ENCODE measurements around the gene CIC. TPM values are rescaled to one million over a fixed set of nuclear protein-coding genes. Genes with fewer than 3 reads are reported as not detected.

CIC gene
- polyA plus RNA-seq, 1 experiment: 2.9 TPM

GRCh38 chr19:42315024-42315423 lies 46.0 kb downstream of the CIC start:
- Histone ChIP-seq H3K9me3 (ENCODE audit: control insufficient read depth, insufficient read depth, low read length) (no peaks in the 10 kb centered on the region; the same call in 1 of the 2 replicates), H3K27me3 (ENCODE audit: control insufficient read depth, insufficient read depth, low read length) (peaks cover 11% of the 10 kb centered on the region), H3K27ac (ENCODE audit: low read depth, low read length) (no peak overlapping the region), H3K4me3 (ENCODE audit: low read depth, low read length) (no peak overlapping the region)
- no peak for TF ChIP-seq CTCF (IDR thresholded peaks at IDR 0.05; ENCODE audit: low read depth, low read length)
- ChIA-PET POLR2A (no interaction called here), CTCF (no interaction called here)
- no peak for DNase-seq (ENCODE audit: low read depth, low spot score)

GRCh38 chr19:42316223-42317211 lies 47.5 kb downstream of the CIC start:
- no peaks in the 10 kb centered on the region; the same call in 1 of the 2 replicates for H3K9me3 ChIP-seq (ENCODE audit: control insufficient read depth, insufficient read depth, low read length)
- ChIA-PET CTCF (no interaction called here), POLR2A (interaction anchor here (0.7 kb wide), 1 partner anchor 37 kb away, joined by 11 read pairs; no protein-coding TSS in a partner anchor)
- H3K4me3 ChIP-seq (ENCODE audit: low read depth, low read length): no peak overlapping the region
- peaks cover 11% of the 10 kb centered on the region for H3K27me3 ChIP-seq (ENCODE audit: control insufficient read depth, insufficient read depth, low read length)
- no peak for TF ChIP-seq CTCF (IDR thresholded peaks at IDR 0.05; ENCODE audit: low read depth, low read length)
- no peak overlapping the region for H3K27ac ChIP-seq (ENCODE audit: low read depth, low read length)
- no peak for DNase-seq (ENCODE audit: low read depth, low spot score)

GRCh38 chr19:42317535-42317934 lies 48.5 kb downstream of the CIC start:
- Histone ChIP-seq H3K27me3 (ENCODE audit: control insufficient read depth, insufficient read depth, low read length) (peaks cover 14% of the 10 kb centered on the region), H3K27ac (ENCODE audit: low read depth, low read length) (no peak overlapping the region), H3K9me3 (ENCODE audit: control insufficient read depth, insufficient read depth, low read length) (no peaks in the 10 kb centered on the region; the same call in 1 of the 2 replicates), H3K4me3 (ENCODE audit: low read depth, low read length) (no peak overlapping the region)
- ChIA-PET CTCF (no interaction called here), POLR2A (no interaction called here)
- no peak for DNase-seq (ENCODE audit: low read depth, low spot score)
- no peak for TF ChIP-seq CTCF (IDR thresholded peaks at IDR 0.05; ENCODE audit: low read depth, low read length)

GRCh38 chr19:42322305-42322704 lies 53.3 kb downstream of the CIC start:
- H3K27ac ChIP-seq (ENCODE audit: low read depth, low read length): no peak overlapping the region
- H3K4me3 ChIP-seq (ENCODE audit: low read depth, low read length): no peak overlapping the region
- H3K9me3 ChIP-seq (ENCODE audit: control insufficient read depth, insufficient read depth, low read length): no peaks in the 10 kb centered on the region; the same call in 1 of the 2 replicates
- peaks cover 21% of the 10 kb centered on the region for H3K27me3 ChIP-seq (ENCODE audit: control insufficient read depth, insufficient read depth, low read length)
- ChIA-PET POLR2A (no interaction called here), CTCF (interaction anchor here (0.6 to 2.6 kb wide), 3 partner anchors 22 to 213 kb away, joined by 3 to 16 read pairs (median 3); no protein-coding TSS in a partner anchor)
- DNase-seq (ENCODE audit: low read depth, low spot score): no peak
- no peak for TF ChIP-seq CTCF (IDR thresholded peaks at IDR 0.05; ENCODE audit: low read depth, low read length)

- POLR2A ChIA-PET: no interaction called here
- DNase-seq (ENCODE audit: low read depth, low spot score): no peak
- no peak overlapping the region for H3K27ac ChIP-seq (ENCODE audit: low read depth, low read length)
- CTCF ChIA-PET: interaction anchor here (0.7 to 2.6 kb wide), 2 partner anchors 11 to 78 kb away, joined by 3 to 16 read pairs; no protein-coding TSS in a partner anchor
- no peaks in the 10 kb centered on the region; the same call in 1 of the 2 replicates for H3K9me3 ChIP-seq (ENCODE audit: control insufficient read depth, insufficient read depth, low read length)
- no peak overlapping the region for H3K4me3 ChIP-seq (ENCODE audit: low read depth, low read length)
- TF ChIP-seq CTCF (IDR thresholded peaks at IDR 0.05; ENCODE audit: low read depth, low read length): no peak
- H3K27me3 ChIP-seq (ENCODE audit: control insufficient read depth, insufficient read depth, low read length): peaks cover 21% of the 10 kb centered on the region
Measured at GRCh38 chr19:42323473-42323851, 54.4 kb downstream of the CIC start.
